HepG2 (cell line): ENCODE results near the gene NUDT17. TPM values are rescaled to one million over a fixed set of nuclear protein-coding genes. Genes with fewer than 3 reads are reported as not detected.

Source experiments
- BHLHE40 ChIP-seq: IDR thresholded peaks from 2 replicates; pipeline ENCODE4 v1.6.1; 2011; ENCODE audit warnings: low read length, improper control_type of control experiment
- DPF2 ChIP-seq: sonication (generic); formaldehyde crosslinking; IDR thresholded peaks from 2 replicates; pipeline ENCODE4 v1.4.0; 2020; ENCODE audit warnings: mild to moderate bottlenecking, low read depth, missing genetic modification reagents, borderline replicate concordance
- FOXO1 ChIP-seq: sonication (generic); formaldehyde crosslinking; IDR thresholded peaks from 2 replicates; pipeline ENCODE4 v1.4.0; 2020; ENCODE audit warnings: missing genetic modification reagents
- KDM2A ChIP-seq: sonication (generic); formaldehyde crosslinking; IDR thresholded peaks from 2 replicates; pipeline ENCODE4 v1.4.0; 2020; ENCODE audit warnings: low read depth, missing genetic modification reagents, borderline replicate concordance
- MBNL3 ChIP-seq: fragments of 250-450 bp; sonication (Bioruptor Pico); conservative IDR thresholded peaks from 2 replicates; pipeline ENCODE4 v1.8.0; 2022; ENCODE audit warnings: mild to moderate bottlenecking, inconsistent platforms
- MLLT10 ChIP-seq: sonication (generic); formaldehyde crosslinking; IDR thresholded peaks from 2 replicates; pipeline ENCODE4 v1.4.0; 2020; ENCODE audit warnings: missing genetic modification reagents
- MXI1 ChIP-seq: IDR thresholded peaks from 3 replicates; pipeline ENCODE4 v1.6.1; 2012; ENCODE audit warnings: low read depth, low read length, inconsistent platforms, borderline replicate concordance
- NFE2L2 ChIP-seq: fragments of 150-350 bp; IDR thresholded peaks from 2 replicates; pipeline ENCODE4 v1.6.1; 2014; ENCODE audit warnings: low read length
- RFX5 ChIP-seq: IDR thresholded peaks from 2 replicates; pipeline ENCODE4 v1.6.1; 2011; ENCODE audit warnings: low read depth, low read length, improper control_type of control experiment
- TGIF2 ChIP-seq: IDR thresholded peaks from 2 replicates; pipeline ENCODE4 v1.6.1; 2016; ENCODE audit warnings: control low read depth, missing compliant biosample characterization
- TOE1 ChIP-seq: sonication (generic); formaldehyde crosslinking; IDR thresholded peaks from 2 replicates; pipeline ENCODE4 v1.4.0; 2020; ENCODE audit warnings: mild to moderate bottlenecking, missing genetic modification reagents
- ZNF224 ChIP-seq: sonication (generic); formaldehyde crosslinking; IDR thresholded peaks from 2 replicates; pipeline ENCODE4 v1.5.0; 2020; ENCODE audit warnings: mild to moderate bottlenecking, missing genetic modification reagents
- ZNF558 ChIP-seq: sonication (generic); formaldehyde crosslinking; IDR thresholded peaks from 2 replicates; pipeline ENCODE4 v1.9.0; 2022; ENCODE audit warnings: mild to moderate bottlenecking, missing genetic modification reagents, borderline replicate concordance
- ZNF564 ChIP-seq: sonication (generic); formaldehyde crosslinking; IDR thresholded peaks from 2 replicates; pipeline ENCODE4 v1.8.1; 2023; ENCODE audit warnings: mild to moderate bottlenecking, missing genetic modification reagents
- ZNF724P ChIP-seq: sonication (generic); formaldehyde crosslinking; IDR thresholded peaks from 2 replicates; pipeline ENCODE4 v1.8.0; 2022; ENCODE audit warnings: missing genetic modification reagents, borderline replicate concordance
- ZNF766 ChIP-seq: sonication (generic); formaldehyde crosslinking; IDR thresholded peaks from 2 replicates; pipeline ENCODE4 v1.5.0; 2020; ENCODE audit warnings: missing genetic modification reagents, borderline replicate concordance
- ZSCAN30 ChIP-seq: sonication (generic); formaldehyde crosslinking; IDR thresholded peaks from 2 replicates; pipeline ENCODE4 v1.5.0; 2020; ENCODE audit warnings: mild to moderate bottlenecking, missing genetic modification reagents
- polyA plus RNA-seq, 8 experiments: library from polyadenylated mRNA; depleted of rRNA in 3 of 8; stranded (reverse) in 7 of 8; unstranded in 1 of 8; fragments of >200 nt; fragmentation: Illumina TruSeq in 4 of 8; extraction: Trizol in 4 of 8; gene quantifications; 2 replicates each; pipeline versions ENCODE4 v1.2.1 to v1.2.3, GENCODE V29; 2011 to 2016; ENCODE audit warnings: low read depth in 4 of 8, missing spikeins in 1 of 8, mixed read lengths in 1 of 8; ENCODE audit not compliant: insufficient read depth in 1 of 8
- total RNA-seq, 5 experiments: library from RNA; depleted of rRNA; stranded (reverse); fragments of >200 nt; fragmentation: Illumina TruSeq; extraction: Trizol; gene quantifications; 2 replicates each; pipeline ENCODE4 v1.2.3, GENCODE V29; 2016; ENCODE audit warnings: low read depth in 1 of 5
- TF ChIP-seq, protein P1 (sequence below): IDR thresholded peaks from 2 replicates; pipeline ENCODE4 v1.6.1; 2012; ENCODE audit warnings: inconsistent platforms
- TF ChIP-seq, protein P2 (sequence below): sonication (generic); formaldehyde crosslinking; IDR thresholded peaks from 2 replicates; pipeline ENCODE4 v1.5.1; 2020; ENCODE audit warnings: missing genetic modification reagents, mild to moderate bottlenecking, borderline replicate concordance
- TF ChIP-seq, protein P3 (sequence below): sonication (generic); formaldehyde crosslinking; IDR thresholded peaks from 2 replicates; pipeline ENCODE4 v1.5.1; 2020; ENCODE audit warnings: mild to moderate bottlenecking, missing genetic modification reagents
- TF ChIP-seq, protein P4 (sequence below): sonication (generic); formaldehyde crosslinking; IDR thresholded peaks from 2 replicates; pipeline ENCODE4 v1.4.0; 2020; ENCODE audit warnings: missing genetic modification reagents

Gene NUDT17
- total and polyA plus RNA-seq, 2 of the 13 experiments (the other 11 are each of a cell fraction or from before 2014, with no cell fraction given), result 2.6 to 5.8 TPM

DNA sequence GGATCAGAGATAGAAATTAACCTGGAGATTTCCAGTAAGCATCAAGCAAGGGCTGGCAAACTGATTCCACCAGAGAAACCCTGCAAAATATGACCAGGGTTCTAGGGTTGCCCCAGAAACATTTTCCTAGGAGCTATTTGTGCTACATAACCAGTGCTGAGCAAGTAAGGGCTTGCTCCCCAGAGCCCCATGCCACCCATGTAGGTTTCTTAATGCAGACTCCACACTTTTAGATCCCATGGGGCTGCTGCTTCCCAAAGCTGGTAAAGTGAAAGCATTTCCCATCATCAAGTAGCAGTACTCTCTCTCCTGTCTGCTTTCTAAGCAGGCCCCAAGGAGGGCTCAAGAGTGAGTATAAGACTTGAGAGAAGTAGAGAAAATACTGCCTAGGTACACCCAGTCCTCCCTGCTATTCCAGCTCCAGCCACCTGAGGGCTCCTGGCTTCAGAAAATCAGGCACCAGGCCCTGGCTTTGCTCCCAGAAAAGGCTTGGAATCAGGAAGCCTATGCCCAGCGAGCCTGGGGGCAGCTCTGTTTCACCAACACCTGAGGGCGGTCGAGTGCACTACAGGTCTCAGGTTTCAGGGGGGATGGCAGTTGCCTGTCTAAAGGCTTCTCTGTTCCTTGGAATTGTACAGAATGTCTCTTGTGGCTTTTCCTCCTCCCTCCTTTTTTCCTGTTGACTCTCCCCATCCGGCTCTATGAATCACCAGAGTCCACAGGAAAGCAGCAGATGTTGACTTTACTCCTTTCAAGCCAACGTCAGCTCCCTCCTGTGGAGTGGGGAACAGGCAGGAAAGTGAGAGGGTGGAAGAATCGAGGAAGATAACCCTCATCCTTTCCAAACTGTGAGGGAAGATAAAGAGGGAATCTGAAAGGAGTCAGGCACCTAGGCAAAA lies 46.4 kb downstream of the NUDT17 start (continued):
- TF ChIP-seq, protein P1, sequence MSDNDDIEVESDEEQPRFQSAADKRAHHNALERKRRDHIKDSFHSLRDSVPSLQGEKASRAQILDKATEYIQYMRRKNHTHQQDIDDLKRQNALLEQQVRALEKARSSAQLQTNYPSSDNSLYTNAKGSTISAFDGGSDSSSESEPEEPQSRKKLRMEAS, result no peak; the same call in 1 of the 2 replicates
- TF ChIP-seq DPF2 (CRISPR knock-in tag) (peak; percentile 64; the same call in 1 of the 2 replicates), ZNF224 (CRISPR knock-in tag) (no peak), RFX5 (0 out of 2 replicates have a peak, but pooled peaks have one; percentile 7), MBNL3 (no peak), KDM2A (peak; percentile 82), BHLHE40 (peak; percentile 20; the same call in 1 of the 2 replicates), ZSCAN30 (CRISPR knock-in tag) (0 out of 2 replicates have a peak, but pooled peaks have one; percentile 48), ZNF724P (CRISPR knock-in tag) (no peak), ZNF564 (CRISPR knock-in tag) (0 out of 2 replicates have a peak, but pooled peaks have one; percentile 57), ZNF766 (CRISPR knock-in tag) (no peak), TGIF2 (peak; percentile 53; the same call in 1 of the 2 replicates), MXI1 (peak; percentile 81; the same call in 1 of the 3 replicates), FOXO1 (CRISPR knock-in tag) (peak; percentile 89; the same call in 1 of the 2 replicates), ZNF558 (CRISPR knock-in tag) (no peak), NFE2L2 (no peak), TOE1 (CRISPR knock-in tag) (no peak), MLLT10 (CRISPR knock-in tag) (no peak)
- TF ChIP-seq, protein P2, sequence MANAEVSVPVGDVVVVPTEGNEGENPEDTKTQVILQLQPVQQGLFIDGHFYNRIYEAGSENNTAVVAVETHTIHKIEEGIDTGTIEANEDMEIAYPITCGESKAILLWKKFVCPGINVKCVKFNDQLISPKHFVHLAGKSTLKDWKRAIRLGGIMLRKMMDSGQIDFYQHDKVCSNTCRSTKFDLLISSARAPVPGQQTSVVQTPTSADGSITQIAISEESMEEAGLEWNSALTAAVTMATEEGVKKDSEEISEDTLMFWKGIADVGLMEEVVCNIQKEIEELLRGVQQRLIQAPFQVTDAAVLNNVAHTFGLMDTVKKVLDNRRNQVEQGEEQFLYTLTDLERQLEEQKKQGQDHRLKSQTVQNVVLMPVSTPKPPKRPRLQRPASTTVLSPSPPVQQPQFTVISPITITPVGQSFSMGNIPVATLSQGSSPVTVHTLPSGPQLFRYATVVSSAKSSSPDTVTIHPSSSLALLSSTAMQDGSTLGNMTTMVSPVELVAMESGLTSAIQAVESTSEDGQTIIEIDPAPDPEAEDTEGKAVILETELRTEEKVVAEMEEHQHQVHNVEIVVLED (CRISPR knock-in tag), result peak; percentile 30; the same call in 1 of the 2 replicates
- TF ChIP-seq, protein P3, sequence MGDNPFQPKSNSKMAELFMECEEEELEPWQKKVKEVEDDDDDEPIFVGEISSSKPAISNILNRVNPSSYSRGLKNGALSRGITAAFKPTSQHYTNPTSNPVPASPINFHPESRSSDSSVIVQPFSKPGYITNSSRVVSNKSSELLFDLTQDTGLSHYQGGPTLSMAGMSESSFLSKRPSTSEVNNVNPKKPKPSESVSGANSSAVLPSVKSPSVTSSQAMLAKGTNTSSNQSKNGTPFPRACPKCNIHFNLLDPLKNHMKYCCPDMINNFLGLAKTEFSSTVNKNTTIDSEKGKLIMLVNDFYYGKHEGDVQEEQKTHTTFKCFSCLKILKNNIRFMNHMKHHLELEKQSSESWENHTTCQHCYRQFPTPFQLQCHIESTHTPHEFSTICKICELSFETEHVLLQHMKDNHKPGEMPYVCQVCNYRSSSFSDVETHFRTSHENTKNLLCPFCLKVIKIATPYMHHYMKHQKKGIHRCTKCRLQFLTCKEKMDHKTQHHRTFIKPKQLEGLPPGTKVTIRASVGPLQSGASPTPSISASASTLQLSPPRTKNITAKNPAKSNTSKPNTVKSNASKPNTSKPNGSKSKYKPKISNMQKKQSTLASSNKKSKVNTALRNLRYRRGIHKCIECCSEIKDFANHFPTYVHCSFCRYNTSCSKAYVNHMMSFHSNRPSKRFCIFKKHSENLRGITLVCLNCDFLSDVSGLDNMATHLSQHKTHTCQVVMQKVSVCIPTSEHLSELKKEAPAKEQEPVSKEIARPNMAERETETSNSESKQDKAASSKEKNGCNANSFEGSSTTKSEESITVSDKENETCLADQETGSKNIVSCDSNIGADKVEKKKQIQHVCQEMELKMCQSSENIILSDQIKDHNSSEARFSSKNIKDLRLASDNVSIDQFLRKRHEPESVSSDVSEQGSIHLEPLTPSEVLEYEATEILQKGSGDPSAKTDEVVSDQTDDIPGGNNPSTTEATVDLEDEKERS (CRISPR knock-in tag), result no peak
- TF ChIP-seq, protein P4, sequence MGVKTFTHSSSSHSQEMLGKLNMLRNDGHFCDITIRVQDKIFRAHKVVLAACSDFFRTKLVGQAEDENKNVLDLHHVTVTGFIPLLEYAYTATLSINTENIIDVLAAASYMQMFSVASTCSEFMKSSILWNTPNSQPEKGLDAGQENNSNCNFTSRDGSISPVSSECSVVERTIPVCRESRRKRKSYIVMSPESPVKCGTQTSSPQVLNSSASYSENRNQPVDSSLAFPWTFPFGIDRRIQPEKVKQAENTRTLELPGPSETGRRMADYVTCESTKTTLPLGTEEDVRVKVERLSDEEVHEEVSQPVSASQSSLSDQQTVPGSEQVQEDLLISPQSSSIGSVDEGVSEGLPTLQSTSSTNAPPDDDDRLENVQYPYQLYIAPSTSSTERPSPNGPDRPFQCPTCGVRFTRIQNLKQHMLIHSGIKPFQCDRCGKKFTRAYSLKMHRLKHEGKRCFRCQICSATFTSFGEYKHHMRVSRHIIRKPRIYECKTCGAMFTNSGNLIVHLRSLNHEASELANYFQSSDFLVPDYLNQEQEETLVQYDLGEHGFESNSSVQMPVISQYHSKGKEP, result no peak
